Spleen (tissue), 13 donors: Measurements from ENCODE around the gene ZNF335. TPM values are rescaled to one million over a fixed set of nuclear protein-coding genes. Genes with fewer than 3 reads are reported as not detected.
A peak's percentile ranks its signal among the peaks of the same experiment; 100 is the strongest.

Experiments used
- DNase-seq: peaks from one replicate; pipeline ENCODE4 v3.0.0-alpha.2; 2020
- H3K27ac ChIP-seq, 8 donors: fragments of 200-600 bp; sonication (generic) in 7 of 8; 1 replicate in 4 of 8; 2 replicates in 4 of 8; pipeline versions ENCODE4 v1.5.0 to v1.8.0; 2016 to 2021; ENCODE audit warnings: inconsistent platforms in 4 of 8, mild to moderate bottlenecking in 4 of 8, moderate library complexity in 1 of 8
- H3K27me3 ChIP-seq, 7 donors: fragments of 200-600 bp; sonication (generic) in 6 of 7; replicated peaks in 1 of 7; 1 replicate in 4 of 7; 2 replicates in 3 of 7; pipeline versions ENCODE4 v1.5.0 to v1.8.0; 2016 to 2021; ENCODE audit warnings: inconsistent platforms in 3 of 7, mild to moderate bottlenecking in 1 of 7
- H3K36me3 ChIP-seq, 6 donors: fragments of 200-600 bp; sonication (generic) in 5 of 6; 1 replicate in 4 of 6; 2 replicates in 2 of 6; pipeline versions ENCODE4 v1.5.0 to v1.8.0; 2016 to 2021; ENCODE audit warnings: inconsistent platforms in 2 of 6
- H3K4me1 ChIP-seq, 6 donors: fragments of 200-600 bp; sonication (generic) in 5 of 6; 1 replicate in 3 of 6; 2 replicates in 3 of 6; pipeline versions ENCODE4 v1.5.0 to v1.8.0; 2016 to 2021; ENCODE audit warnings: inconsistent platforms in 3 of 6
- H3K4me3 ChIP-seq, 8 donors: fragments of 200-600 bp; sonication (generic) in 7 of 8; 1 replicate in 4 of 8; 2 replicates in 4 of 8; pipeline versions ENCODE4 v1.5.0 to v1.8.0; 2016 to 2021; ENCODE audit warnings: inconsistent platforms in 4 of 8, mild to moderate bottlenecking in 4 of 8, moderate library complexity in 2 of 8
- H3K9me3 ChIP-seq, 8 donors: fragments of 200-600 bp; sonication (generic) in 7 of 8; 1 replicate in 4 of 8; 2 replicates in 4 of 8; pipeline versions ENCODE4 v1.5.0 to v1.8.0; 2016 to 2021; ENCODE audit warnings: inconsistent platforms in 4 of 8
- CTCF ChIP-seq, 11 experiments: fragments of 200-600 bp in 7 of 11; fragments of 450-650 bp in 4 of 11; sonication (generic) in 4 of 11; IDR thresholded peaks in 8 of 11; conservative IDR thresholded peaks in 3 of 11; 1 replicate in 7 of 11; 2 replicates in 4 of 11; pipeline versions ENCODE4 v1.4.0 to v1.8.0; 2016 to 2021; ENCODE audit warnings: antibody characterized with exemption in 11 of 11, inconsistent platforms in 4 of 11, mild to moderate bottlenecking in 1 of 11
- POLR2A ChIP-seq, 3 donors: fragments of 450-650 bp; IDR thresholded peaks; one replicate each; pipeline ENCODE4 v1.5.1; 2017; ENCODE audit warnings: antibody characterized with exemption in 3 of 3, mild to moderate bottlenecking in 1 of 3
- POLR2AphosphoS5 ChIP-seq, 3 donors: sonication (generic); formaldehyde crosslinking; IDR thresholded peaks; one replicate each; pipeline ENCODE4 v1.5.1; 2017; ENCODE audit warnings: antibody characterized with exemption in 3 of 3
- WGBS, 5 donors: extraction: QIAGEN DNeasy Blood & Tissue Kit in 3 of 5; methylation state at CpG; one replicate each; pipeline versions ENCODE4 v1.1.5 to v1.1.7; 2013 to 2018; 5-methylcytosine and 5-hydroxymethylcytosine counted together
- intact Hi-C: fragments of 100-400 bp; cut with DNase I; formaldehyde crosslinking; loops from one replicate; pipeline ENCODE4 v1.15.0; 2023; ENCODE audit warnings: low total_unique reads
- long read RNA-seq, 2 donors: transcript quantifications; one replicate each; lab custom pipeline, GENCODE V29; 2026
- polyA plus RNA-seq, 3 donors: library from polyadenylated mRNA; stranded (reverse); fragments of 200-250 nt; gene quantifications; one replicate each; pipeline ENCODE4 v1.2.1, GENCODE V29; 2013
- total RNA-seq, 7 donors: library from RNA; depleted of rRNA in 3 of 7; stranded (reverse); fragments of >200 nt in 3 of 7; fragmentation: NEBNext Ultra II Directional in 4 of 7; extraction: Animal tissue kit (Norgen Biotek cat#: 25700) in 4 of 7; gene quantifications; one replicate each; pipeline versions ENCODE4 v1.1.0 to v1.2.1, GENCODE V29; 2016 to 2021
- donor health status: healthy with polysubstance abuse.
- donor health status: DM: no; HTN: no; CAD: no; lungs with moderate emphysema.
- donor health status: DM: no; HTN: no; CAD: no.
- donor health status: Bipolar disorder and iron deficiency.
- donor health status: healthy.
- donor health status: DM: no; HTN: no; CAD: no.
- donor health status: DM: yes; HTN: yes; CAD: no.

ZNF335 gene
- total RNA-seq = 10 to 100 TPM; 25.9 to 46.3 (median 33.8) TPM
- polyA plus RNA-seq = 10 to 100 TPM in 2 of 3 donors, 1 to 10 TPM in 1; 8.2 to 17.9 (median 17.8) TPM
- long read RNA-seq, donor 1, partial matches to known transcripts = 5 of 5 reads
- long read RNA-seq, donor 1, other reads (novel, unspliced or antisense) = 0 of 5 reads
- long read RNA-seq, donor 2 = 0 reads

GRCh38 chr20:45971675-45972499 is at the start of gene ZNF335:
Gene ZNF335, minus strand, starts transcription at chr20:45972203. Its CDS starts 793 bp downstream, at chr20:45971410.
- Histone ChIP-seq H3K36me3 (peaks cover 0 to 30% (median 27%) of the 10 kb centered on the region in 6 donors), H3K27me3 (no peaks in the 10 kb centered on the region), H3K4me1 (peaks cover 15 to 48% (median 39%) of the 10 kb centered on the region in 6 donors), H3K27ac (peak within 1 kb of the TSS; percentile 94 to 100 (median 99)), H3K9me3 (no peaks in the 10 kb centered on the region), H3K4me3 (peak within 1 kb of the TSS; percentile 65 to 99 (median 92))
- intact Hi-C loops = loop anchor here (5.0 kb wide), 1 partner anchor 35 kb away; no protein-coding TSS in a partner anchor
- 0 to 3% (median 1%) methylated on average over 28 to 72 of the region's 72 CpGs for WGBS, 5 donors
- peak; percentile 10 to 76 (median 58) for TF ChIP-seq CTCF (IDR thresholded peaks at IDR 0.05 in 8 of 11, conservative IDR thresholded peaks at IDR 0.05 in 3 of 11)
- peak; percentile 87 to 95 (median 90) for TF ChIP-seq POLR2AphosphoS5 (IDR thresholded peaks at IDR 0.05)
- peak; percentile 13 to 92 (median 55) for TF ChIP-seq POLR2A (IDR thresholded peaks at IDR 0.05)
- DNase-seq = peak; percentile 99

- intact Hi-C loops = loop anchor here (5.0 to 10.0 kb wide), 2 partner anchors 64 to 152 kb away; partner anchors contain the start of gene NCOA5
- no peak for TF ChIP-seq POLR2A (IDR thresholded peaks at IDR 0.05)
- no peak for TF ChIP-seq POLR2AphosphoS5 (IDR thresholded peaks at IDR 0.05)
- TF ChIP-seq CTCF (IDR thresholded peaks at IDR 0.05 in 8 of 11, conservative IDR thresholded peaks at IDR 0.05 in 3 of 11) = no peak
- H3K9me3 ChIP-seq = no peaks in the 10 kb centered on the region
- DNase-seq = no peak
- H3K27ac ChIP-seq = peak overlapping the region in 2 of 8 donors; percentile 71 to 74
- H3K4me3 ChIP-seq = peak overlapping the region in 1 of 8 donors; percentile 75
- peaks cover 9 to 30% (median 25%) of the 10 kb centered on the region in 6 donors for H3K4me1 ChIP-seq
- H3K36me3 ChIP-seq = peaks cover 0 to 16% (median 0%) of the 10 kb centered on the region in 6 donors
- WGBS, 5 donors = 51 to 66% (median 59%) methylated on average over 4 of the region's 4 CpGs
- H3K27me3 ChIP-seq = peaks cover 0 to 56% (median 19%) of the 10 kb centered on the region in 7 donors
Measured at GRCh38 chr20:46020555-46020954, 48.6 kb upstream of the ZNF335 start.

GRCh38 chr20:46018611-46019010 is 46.6 kb upstream of the ZNF335 start:
- peaks cover 0 to 30% (median 0%) of the 10 kb centered on the region in 6 donors for H3K36me3 ChIP-seq
- WGBS, 5 donors = 60 to 71% (median 70%) methylated on average over 6 of the region's 6 CpGs
- intact Hi-C loops = no loop called here
- DNase-seq = no peak
- TF ChIP-seq CTCF (IDR thresholded peaks at IDR 0.05 in 8 of 11, conservative IDR thresholded peaks at IDR 0.05 in 3 of 11) (no peak), POLR2A (IDR thresholded peaks at IDR 0.05) (no peak), POLR2AphosphoS5 (IDR thresholded peaks at IDR 0.05) (no peak)
- H3K4me1 ChIP-seq = peaks cover 20 to 46% (median 39%) of the 10 kb centered on the region in 6 donors
- no peak overlapping the region for H3K4me3 ChIP-seq
- peaks cover under 1 to 48% (median 26%) of the 10 kb centered on the region in 7 donors for H3K27me3 ChIP-seq
- no peak overlapping the region for H3K27ac ChIP-seq
- no peaks in the 10 kb centered on the region for H3K9me3 ChIP-seq
